B cell (primary cell): ENCODE data around the gene TTC23. TPM values are rescaled to one million over a fixed set of nuclear protein-coding genes. Genes with fewer than 3 reads are reported as not detected.

Experiments
- ATAC-seq: fragments of 200-7000 bp; cut with Tn5 transposase; one replicate; pipeline ENCODE4 v1.10.0; 2021; ENCODE audit warnings: low read depth, mild to moderate bottlenecking, moderate number of reproducible peaks, moderate library complexity
- CTCF ChIA-PET: fragments of 350-600 bp; sonication (Branson Sonifier 250); formaldehyde crosslinking; loops from one replicate; lab custom pipeline; 2021; ENCODE audit warnings: antibody characterized with exemption, inconsistent platforms; lab: Charles Lee
- POLR2A ChIA-PET: fragments of 350-600 bp; sonication (Branson Sonifier 250); formaldehyde crosslinking; loops from one replicate; lab custom pipeline; 2021; ENCODE audit warnings: antibody characterized with exemption; lab: Charles Lee
- DNase-seq: peaks from one replicate; pipeline ENCODE4 v3.0.0; 2013
- H2AFZ ChIP-seq: 2 replicates; pipeline ENCODE4 v1.6.1; 2012; ENCODE audit warnings: mild to moderate bottlenecking, low read depth, low read length; ENCODE audit not compliant: insufficient read depth, poor library complexity, severe bottlenecking
- H3K27ac ChIP-seq, 2 donors: 1 replicate in 1 of 2; 2 replicates in 1 of 2; pipeline ENCODE4 v1.5.1; 2012 to 2013; ENCODE audit warnings: low read length in 2 of 2, mild to moderate bottlenecking in 2 of 2, moderate library complexity in 1 of 2
- H3K27me3 ChIP-seq, 4 experiments: fragments of 200-600 bp in 1 of 4; sonication (generic) in 1 of 4; replicated peaks in 1 of 4; 1 replicate in 2 of 4; 2 replicates in 2 of 4; pipeline versions ENCODE4 v1.6.1 to v1.7.0; 2013 to 2016; ENCODE audit warnings: low read length in 3 of 4, mild to moderate bottlenecking in 2 of 4, mixed read lengths in 1 of 4, moderate library complexity in 1 of 4; ENCODE audit not compliant: insufficient read depth in 4 of 4, control insufficient read depth in 3 of 4; ENCODE audit errors: control extremely low read depth in 1 of 4
- H3K36me3 ChIP-seq, 2 experiments: replicated peaks in 1 of 2; 1 replicate in 1 of 2; 2 replicates in 1 of 2; pipeline versions ENCODE4 v1.6.1 to v1.7.1; 2013; ENCODE audit warnings: low read length in 1 of 2; ENCODE audit not compliant: insufficient read depth in 2 of 2, control insufficient read depth in 1 of 2; ENCODE audit errors: control extremely low read depth in 1 of 2, extremely low read depth in 1 of 2
- H3K4me1 ChIP-seq, 2 donors: fragments of 200-600 bp in 1 of 2; sonication (generic) in 1 of 2; 1 replicate in 1 of 2; 2 replicates in 1 of 2; pipeline versions ENCODE4 v1.5.1 to v1.6.1; 2013 to 2017; ENCODE audit warnings: low read length in 2 of 2; ENCODE audit not compliant: control insufficient read depth in 2 of 2, insufficient read depth in 2 of 2
- H3K4me2 ChIP-seq: replicated peaks from 2 replicates; pipeline ENCODE3; 2012; ENCODE audit warnings: mild to moderate bottlenecking, low read depth, low read length; ENCODE audit not compliant: poor library complexity, severe bottlenecking
- H3K4me3 ChIP-seq, 5 experiments: fragments of 200-600 bp in 1 of 5; sonication (generic) in 1 of 5; 1 replicate in 3 of 5; 2 replicates in 2 of 5; pipeline versions ENCODE4 v1.5.1 to v1.7.0; 2011 to 2016; ENCODE audit warnings: low read length in 4 of 5, mild to moderate bottlenecking in 4 of 5, low read depth in 2 of 5, control low read depth in 1 of 5, moderate library complexity in 1 of 5; ENCODE audit not compliant: insufficient read depth in 1 of 5; ENCODE audit errors: control extremely low read depth in 1 of 5, extremely low read depth in 1 of 5
- H3K79me2 ChIP-seq: fragments of 200-600 bp; sonication (generic); one replicate; pipeline ENCODE4 v1.6.0; 2016; ENCODE audit warnings: low read length; ENCODE audit not compliant: control insufficient read depth, insufficient read depth
- H3K9ac ChIP-seq: fragments of 200-600 bp; sonication (generic); 2 replicates; pipeline ENCODE4 v1.6.1; 2017; ENCODE audit warnings: mild to moderate bottlenecking, low read length, moderate library complexity
- H3K9me3 ChIP-seq, 3 donors: one replicate each; pipeline versions ENCODE4 v1.6.1 to v1.7.1; 2013; ENCODE audit warnings: low read length in 2 of 3; ENCODE audit not compliant: control insufficient read depth in 2 of 3, insufficient read depth in 1 of 3; ENCODE audit errors: control extremely low read depth in 1 of 3
- H4K20me1 ChIP-seq: 2 replicates; pipeline ENCODE4 v1.6.0; 2012; ENCODE audit warnings: mild to moderate bottlenecking, low read length; ENCODE audit not compliant: insufficient read depth, control insufficient read depth, poor library complexity, severe bottlenecking
- H3K27ac Mint-ChIP-seq: one replicate; pipeline ENCODE4 v1.8.0; 2021; ENCODE audit warnings: mixed read lengths
- H3K27me3 Mint-ChIP-seq: one replicate; pipeline ENCODE4 v1.8.0; 2021; ENCODE audit warnings: mixed read lengths
- H3K4me1 Mint-ChIP-seq: one replicate; pipeline ENCODE4 v1.8.0; 2021; ENCODE audit warnings: mixed read lengths
- H3K4me3 Mint-ChIP-seq: one replicate; pipeline ENCODE4 v1.8.0; 2021; ENCODE audit warnings: mixed read lengths
- H3K9me3 Mint-ChIP-seq: one replicate; pipeline ENCODE4 v1.8.0; 2022; ENCODE audit warnings: mixed read lengths; ENCODE audit not compliant: insufficient read depth
- CTCF ChIP-seq: fragments of 200-600 bp; IDR thresholded peaks from one replicate; pipeline ENCODE4 v1.8.0; 2022; ENCODE audit warnings: antibody characterized with exemption, mild to moderate bottlenecking
- EZH2 ChIP-seq: IDR thresholded peaks from 2 replicates; pipeline ENCODE4 v1.6.1; 2012; ENCODE audit warnings: borderline replicate concordance, low read depth, mild to moderate bottlenecking, moderate library complexity, low read length; ENCODE audit not compliant: insufficient read depth, poor library complexity, severe bottlenecking
- WGBS: methylation state at CpG from one replicate; pipeline ENCODE4 v1.1.5; 2013; ENCODE audit warnings: missing lambda C conversion rate; ENCODE audit not compliant: insufficient coverage; 5-methylcytosine and 5-hydroxymethylcytosine counted together
- intact Hi-C: fragments of 100-400 bp; cut with micrococcal nuclease; formaldehyde crosslinking; loops from one replicate; pipeline ENCODE4 v1.10.0; 2022
- polyA plus RNA-seq: library from polyadenylated mRNA; depleted of rRNA; stranded (reverse); fragments of >200 nt; gene quantifications from 2 replicates; pipeline ENCODE4 v1.2.3, GENCODE V29; 2012
- total RNA-seq, 2 donors: library from RNA; stranded (reverse); fragments of 120-200 nt in 1 of 2; gene quantifications; 1 replicate in 1 of 2; 2 replicates in 1 of 2; pipeline versions ENCODE4 v1.2.3 to v1.2.4, GENCODE V29; 2013 to 2022

Gene TTC23
- total and polyA plus RNA-seq, 2 donors (not counting 1 experiment from before 2014, with no cell fraction given) = 0.15 to 1.9 TPM

GRCh38 chr15:99102332-99103235, 146.8 kb downstream of the TTC23 start:
- H4K20me1 ChIP-seq = no peaks in the 10 kb centered on the region
- H3K27ac ChIP-seq = no peak overlapping the region
- no peak overlapping the region for H3K4me3 ChIP-seq
- H3K9me3 ChIP-seq = peaks cover 0 to 4% (median 0%) of the 10 kb centered on the region in 3 donors
- H3K27me3 ChIP-seq = peaks cover 0 to 59% (median 25%) of the 10 kb centered on the region in 4 experiments
- 80% methylated on average over 9 of the region's 13 CpGs for WGBS
- Mint-ChIP-seq H3K27me3 (peaks cover 60% of the 10 kb centered on the region), H3K9me3 (no peaks in the 10 kb centered on the region), H3K4me1 (peaks cover 19% of the 10 kb centered on the region), H3K4me3 (no peak overlapping the region), H3K27ac (no peak overlapping the region)
- H3K4me2 ChIP-seq = no peak overlapping the region
- CTCF ChIA-PET = interaction anchor here (1.0 to 2.5 kb wide), 2 partner anchors 108 to 602 kb away, joined by 3 to 9 read pairs; no protein-coding TSS in a partner anchor
- no peaks in the 10 kb centered on the region for H3K36me3 ChIP-seq
- no peak for DNase-seq
- intact Hi-C loops = loop anchor here (5.0 to 10.0 kb wide), 2 partner anchors 600 to 652 kb away; no protein-coding TSS in a partner anchor
- no peak overlapping the region for H2AFZ ChIP-seq
- TF ChIP-seq EZH2 (no peak), CTCF (no peak)
- peaks cover 12 to 16% of the 10 kb centered on the region in 2 donors for H3K4me1 ChIP-seq
- no peak overlapping the region for H3K9ac ChIP-seq
- H3K79me2 ChIP-seq = no peaks in the 10 kb centered on the region
- POLR2A ChIA-PET = no interaction called here
- ATAC-seq = no peak

- ChIA-PET CTCF (interaction anchor here (1.1 to 2.5 kb wide), 6 partner anchors 10 to 655 kb away, joined by 3 to 10 read pairs (median 5); no protein-coding TSS in a partner anchor), POLR2A (no interaction called here)
- Histone ChIP-seq H3K27ac (no peak overlapping the region), H3K9ac (no peak overlapping the region), H3K79me2 (no peaks in the 10 kb centered on the region), H3K27me3 (peaks cover 0 to 51% (median 25%) of the 10 kb centered on the region in 4 experiments), H3K4me1 (peaks cover 12 to 16% of the 10 kb centered on the region in 2 donors), H3K4me3 (no peak overlapping the region), H4K20me1 (no peaks in the 10 kb centered on the region), H3K4me2 (no peak overlapping the region), H2AFZ (no peak overlapping the region), H3K36me3 (no peaks in the 10 kb centered on the region), H3K9me3 (peaks cover 0 to 4% (median 0%) of the 10 kb centered on the region in 3 donors)
- WGBS = 78% methylated on average over 6 of the region's 7 CpGs
- no peaks in the 10 kb centered on the region for H3K9me3 Mint-ChIP-seq
- H3K27ac Mint-ChIP-seq = no peak overlapping the region
- H3K4me3 Mint-ChIP-seq = no peak overlapping the region
- no peak for ATAC-seq
- no peak for TF ChIP-seq EZH2
- TF ChIP-seq CTCF = no peak
- intact Hi-C loops = loop anchor here (5.0 to 10.0 kb wide), 2 partner anchors 601 to 653 kb away; no protein-coding TSS in a partner anchor
- H3K4me1 Mint-ChIP-seq = peaks cover 15% of the 10 kb centered on the region
- DNase-seq = no peak
- H3K27me3 Mint-ChIP-seq = peaks cover 56% of the 10 kb centered on the region
Observed at GRCh38 chr15:99101501-99101900, 147.9 kb downstream of the TTC23 start.
